Activated CD8-positive, alpha-beta T cell treated with anti-CD3 and anti-CD28 coated beads for 36 hours (primary cell): Measurements from ENCODE around the gene CDH13. TPM values are rescaled to one million over a fixed set of nuclear protein-coding genes. Genes with fewer than 3 reads are reported as not detected.
A peak's percentile ranks its signal among the peaks of the same experiment; 100 is the strongest.

Source experiments
- ATAC-seq: fragments of 200-7000 bp; cut with Tn5 transposase; one replicate; pipeline ENCODE4 v1.10.0; 2021; ENCODE audit warnings: mild to moderate bottlenecking, moderate library complexity
- CTCF ChIA-PET: fragments of 350-600 bp; sonication (Branson Sonifier 250); formaldehyde crosslinking; loops from one replicate; lab custom pipeline; 2021; ENCODE audit warnings: antibody characterized with exemption; lab: Charles Lee
- POLR2A ChIA-PET: fragments of 350-600 bp; sonication (Branson Sonifier 250); formaldehyde crosslinking; loops from one replicate; lab custom pipeline; 2021; ENCODE audit warnings: antibody characterized with exemption; lab: Charles Lee
- DNase-seq: peaks from one replicate; pipeline ENCODE4 v3.0.0-alpha.2; 2020
- H3K27ac Mint-ChIP-seq: one replicate; pipeline ENCODE4 v1.8.0; 2021; ENCODE audit warnings: mild to moderate bottlenecking, mixed read lengths
- H3K27me3 Mint-ChIP-seq: one replicate; pipeline ENCODE4 v1.8.0; 2021; ENCODE audit warnings: mixed read lengths
- H3K36me3 Mint-ChIP-seq: one replicate; pipeline ENCODE4 v1.8.0; 2021; ENCODE audit warnings: low read depth, mixed read lengths
- H3K4me1 Mint-ChIP-seq: one replicate; pipeline ENCODE4 v1.8.0; 2021; ENCODE audit warnings: low read depth, mixed read lengths
- H3K4me3 Mint-ChIP-seq: one replicate; pipeline ENCODE4 v1.8.0; 2021; ENCODE audit warnings: mild to moderate bottlenecking, moderate library complexity, mixed read lengths
- H3K9me3 Mint-ChIP-seq: one replicate; pipeline ENCODE4 v1.8.0; 2021; ENCODE audit warnings: mixed read lengths
- intact Hi-C: fragments of 100-400 bp; cut with micrococcal nuclease; formaldehyde crosslinking; loops from one replicate; pipeline ENCODE4 v1.10.0; 2022
- total RNA-seq, 2 experiments: library from RNA; stranded (reverse); gene quantifications; one replicate each; pipeline ENCODE4 v1.2.3, GENCODE V29; 2021
- TF ChIP-seq, protein P1 (sequence below): fragments of 200-600 bp; IDR thresholded peaks from one replicate; pipeline ENCODE4 v1.8.0; 2022; ENCODE audit warnings: antibody characterized with exemption, mild to moderate bottlenecking

Gene CDH13
- total RNA-seq, 2 experiments from 2014 or later: not detected

DNA sequence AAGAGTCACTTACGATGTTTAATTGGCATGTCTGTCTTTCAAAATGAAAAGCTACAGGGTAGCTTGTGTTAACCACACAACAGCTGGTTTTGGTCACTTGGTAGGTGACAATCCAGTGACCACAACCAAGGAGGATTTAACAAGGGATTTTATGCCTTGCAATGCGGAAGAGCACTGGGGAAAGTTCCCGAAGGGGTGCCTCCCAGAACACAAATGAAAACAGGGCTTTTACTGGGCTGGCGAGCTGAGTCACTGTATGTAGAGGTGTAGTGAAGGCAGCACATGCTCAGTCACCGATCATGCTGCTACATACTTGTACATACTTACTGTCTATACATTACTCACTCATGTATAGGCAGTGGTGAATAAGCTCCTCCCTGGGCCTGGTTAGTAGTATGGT lies 483.5 kb downstream of the CDH13 start:
- POLR2A ChIA-PET: no interaction called here
- intact Hi-C loops: no loop called here
- Mint-ChIP-seq H3K4me3 (no peak overlapping the region), H3K36me3 (no peaks in the 10 kb centered on the region), H3K4me1 (no peaks in the 10 kb centered on the region), H3K9me3 (peaks cover 3% of the 10 kb centered on the region), H3K27ac (no peak overlapping the region), H3K27me3 (peaks cover 3% of the 10 kb centered on the region)
- no peak for ATAC-seq
- CTCF ChIA-PET: no interaction called here
- no peak for DNase-seq
- TF ChIP-seq, protein P1, sequence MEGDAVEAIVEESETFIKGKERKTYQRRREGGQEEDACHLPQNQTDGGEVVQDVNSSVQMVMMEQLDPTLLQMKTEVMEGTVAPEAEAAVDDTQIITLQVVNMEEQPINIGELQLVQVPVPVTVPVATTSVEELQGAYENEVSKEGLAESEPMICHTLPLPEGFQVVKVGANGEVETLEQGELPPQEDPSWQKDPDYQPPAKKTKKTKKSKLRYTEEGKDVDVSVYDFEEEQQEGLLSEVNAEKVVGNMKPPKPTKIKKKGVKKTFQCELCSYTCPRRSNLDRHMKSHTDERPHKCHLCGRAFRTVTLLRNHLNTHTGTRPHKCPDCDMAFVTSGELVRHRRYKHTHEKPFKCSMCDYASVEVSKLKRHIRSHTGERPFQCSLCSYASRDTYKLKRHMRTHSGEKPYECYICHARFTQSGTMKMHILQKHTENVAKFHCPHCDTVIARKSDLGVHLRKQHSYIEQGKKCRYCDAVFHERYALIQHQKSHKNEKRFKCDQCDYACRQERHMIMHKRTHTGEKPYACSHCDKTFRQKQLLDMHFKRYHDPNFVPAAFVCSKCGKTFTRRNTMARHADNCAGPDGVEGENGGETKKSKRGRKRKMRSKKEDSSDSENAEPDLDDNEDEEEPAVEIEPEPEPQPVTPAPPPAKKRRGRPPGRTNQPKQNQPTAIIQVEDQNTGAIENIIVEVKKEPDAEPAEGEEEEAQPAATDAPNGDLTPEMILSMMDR: no peak

DNA sequence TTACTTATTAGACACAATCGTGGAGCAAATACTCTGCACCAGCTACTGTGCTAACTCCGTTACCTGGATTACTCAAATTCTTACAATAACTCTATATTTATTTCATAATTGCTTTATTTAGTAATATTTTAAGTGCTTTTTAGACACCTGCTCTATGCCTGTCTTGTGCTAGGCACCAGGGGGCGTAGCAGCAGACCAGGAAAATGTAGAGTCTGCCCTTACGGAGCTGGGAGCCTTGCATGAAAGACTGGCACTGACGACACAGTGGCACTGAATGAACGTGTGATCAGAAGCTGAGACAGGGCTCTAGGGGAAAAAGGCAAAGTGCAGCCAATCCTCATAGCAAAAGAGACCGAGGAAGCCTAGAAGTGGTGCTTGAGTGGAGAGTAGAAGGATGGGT lies 486.5 kb downstream of the CDH13 start:
- Mint-ChIP-seq H3K4me1 (no peaks in the 10 kb centered on the region), H3K36me3 (no peaks in the 10 kb centered on the region), H3K9me3 (no peaks in the 10 kb centered on the region), H3K27me3 (peaks cover 3% of the 10 kb centered on the region), H3K27ac (no peak overlapping the region), H3K4me3 (no peak overlapping the region)
- TF ChIP-seq, protein P1: peak; percentile 32
- ChIA-PET POLR2A (no interaction called here), CTCF (no interaction called here)
- intact Hi-C loops: no loop called here
- DNase-seq (peak; percentile 31), ATAC-seq (no peak)

DNA sequence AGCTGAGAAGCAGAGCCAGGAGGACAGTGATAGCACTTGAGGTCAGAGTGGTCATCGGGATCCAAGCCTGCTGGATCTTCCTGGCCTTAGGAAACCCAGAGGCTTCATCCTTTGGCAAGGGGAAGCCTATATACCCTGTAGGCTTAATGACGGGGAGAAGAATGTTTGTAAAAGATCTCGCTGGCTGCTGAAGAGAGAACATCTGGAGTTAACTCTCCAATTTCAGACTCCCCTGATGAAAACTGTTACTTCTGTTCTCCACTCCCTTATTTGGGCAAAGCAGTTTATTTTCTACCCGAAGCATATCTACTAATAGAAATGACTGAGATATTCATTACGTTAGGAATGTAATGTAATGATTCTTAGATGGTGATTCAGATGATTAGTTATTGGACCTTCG lies 487.0 kb downstream of the CDH13 start:
- Mint-ChIP-seq H3K27ac (no peak overlapping the region), H3K4me1 (no peaks in the 10 kb centered on the region), H3K36me3 (no peaks in the 10 kb centered on the region), H3K9me3 (no peaks in the 10 kb centered on the region), H3K27me3 (peaks cover 2% of the 10 kb centered on the region), H3K4me3 (no peak overlapping the region)
- TF ChIP-seq, protein P1: no peak
- CTCF ChIA-PET: no interaction called here
- POLR2A ChIA-PET: no interaction called here
- intact Hi-C loops: no loop called here
- ATAC-seq: no peak
- DNase-seq: no peak

DNA sequence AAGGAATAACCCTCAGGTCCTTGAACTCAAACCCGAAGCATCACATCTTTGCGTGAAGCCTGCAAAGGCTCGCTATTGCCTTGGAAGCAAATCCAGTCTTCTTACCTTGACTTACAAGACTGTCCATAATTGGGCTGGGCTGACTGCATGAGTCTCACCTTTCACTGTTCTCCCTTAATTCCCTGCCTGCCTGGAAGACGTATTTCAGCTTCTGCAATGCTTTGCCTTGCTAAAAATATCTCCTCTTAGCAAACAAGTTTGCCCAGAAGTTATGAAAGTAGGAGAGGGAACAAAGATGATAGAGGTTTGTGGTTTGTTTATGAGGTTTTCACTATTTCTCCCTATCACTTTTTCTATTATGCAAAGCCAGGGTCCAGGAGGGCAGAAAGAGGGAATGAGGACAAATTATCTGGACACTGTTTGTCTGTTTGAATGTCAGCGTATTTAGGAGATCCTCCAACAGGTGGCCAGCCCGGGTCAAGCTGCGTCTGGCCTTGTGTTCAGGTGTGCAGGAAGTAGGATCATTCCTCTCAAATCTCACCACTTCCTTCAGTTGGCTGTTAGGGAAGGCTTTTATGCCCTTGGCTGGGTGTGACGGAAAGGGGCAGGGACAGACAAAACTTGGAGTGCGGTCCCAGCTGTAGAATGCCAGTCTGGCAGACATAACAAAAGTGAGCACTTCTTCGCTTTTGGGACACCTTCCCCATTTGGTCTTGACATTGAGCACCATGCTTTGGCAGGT lies 488.9 kb downstream of the CDH13 start:
- DNase-seq: no peak
- no peaks in the 10 kb centered on the region for H3K27me3 Mint-ChIP-seq
- no peaks in the 10 kb centered on the region for H3K36me3 Mint-ChIP-seq
- no peak for ATAC-seq
- H3K9me3 Mint-ChIP-seq: no peaks in the 10 kb centered on the region
- CTCF ChIA-PET: no interaction called here
- no peaks in the 10 kb centered on the region for H3K4me1 Mint-ChIP-seq
- H3K27ac Mint-ChIP-seq: no peak overlapping the region
- H3K4me3 Mint-ChIP-seq: no peak overlapping the region
- intact Hi-C loops: no loop called here
- TF ChIP-seq, protein P1: no peak
- POLR2A ChIA-PET: no interaction called here

DNA sequence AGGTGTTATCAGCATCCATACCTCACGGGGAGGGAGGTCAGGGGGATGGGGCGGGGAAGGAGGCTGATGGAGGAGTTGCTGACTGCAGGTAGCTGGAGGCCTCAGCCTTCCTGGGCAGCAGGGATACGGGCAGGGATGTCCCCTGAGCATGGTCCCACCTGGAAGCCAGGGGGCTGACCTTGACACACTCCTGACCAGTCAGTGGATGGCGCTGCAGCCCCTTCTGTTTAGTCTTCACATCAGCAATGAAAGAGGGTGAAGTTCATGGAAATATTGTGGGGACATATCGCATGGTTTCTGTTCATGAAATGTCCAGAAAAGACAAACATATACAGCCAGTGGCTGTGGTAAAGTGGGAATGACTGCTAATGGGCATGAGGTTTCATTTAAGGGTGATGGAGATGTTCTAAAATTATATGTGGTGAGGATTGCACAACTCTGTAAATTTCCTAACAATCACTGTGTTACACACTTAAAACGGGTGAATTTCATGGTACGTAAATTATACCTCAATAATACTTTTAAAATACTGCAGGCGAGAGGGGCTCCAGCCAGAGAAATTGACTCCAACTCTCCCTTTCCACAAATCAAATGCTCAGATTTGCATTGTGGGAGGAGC lies 489.6 kb downstream of the CDH13 start:
- ATAC-seq (no peak), DNase-seq (no peak)
- TF ChIP-seq, protein P1: no peak
- Mint-ChIP-seq H3K9me3 (no peaks in the 10 kb centered on the region), H3K4me1 (no peaks in the 10 kb centered on the region), H3K27me3 (no peaks in the 10 kb centered on the region), H3K27ac (no peak overlapping the region), H3K36me3 (no peaks in the 10 kb centered on the region), H3K4me3 (no peak overlapping the region)
- ChIA-PET POLR2A (no interaction called here), CTCF (no interaction called here)
- intact Hi-C loops: no loop called here
